MCF 10A (cell line): ENCODE data around the gene GIMAP8. TPM values are rescaled to one million over a fixed set of nuclear protein-coding genes. Genes with fewer than 3 reads are reported as not detected.
A peak's percentile ranks its signal among the peaks of the same experiment; 100 is the strongest.

ENCODE experiments used
- BruUV-seq: library from RNA; stranded (reverse); fragments of 400-500 nt; replicated peaks from 2 replicates; lab custom pipeline; 2021; lab: Mats Ljungman, UMichigan
- CTCF ChIA-PET: fragments of 300-600 bp; sonication (Branson Sonifier 250); formaldehyde crosslinking; extraction: SDS; loops from one replicate; lab custom pipeline; 2021; ENCODE audit warnings: antibody characterized with exemption, inconsistent platforms; lab: Yijun Ruan, JAX
- POLR2A ChIA-PET: fragments of 300-600, 350-650 bp; sonication (Branson Sonifier 250); formaldehyde crosslinking; extraction: SDS; loops from one replicate; lab custom pipeline; 2020; ENCODE audit warnings: antibody characterized with exemption, inconsistent platforms; lab: Yijun Ruan, JAX
- DNase-seq: peaks from one replicate; pipeline ENCODE4 v3.0.0-alpha.2; 2018; ENCODE audit not compliant: unreplicated experiment
- H3K27ac Mint-ChIP-seq: one replicate; pipeline ENCODE4 v1.8.0; 2022; ENCODE audit warnings: mild to moderate bottlenecking, low read depth, mixed read lengths; ENCODE audit not compliant: unreplicated experiment
- H3K27me3 Mint-ChIP-seq: one replicate; pipeline ENCODE4 v1.8.0; 2022; ENCODE audit warnings: mixed read lengths; ENCODE audit not compliant: insufficient read depth, unreplicated experiment
- H3K36me3 Mint-ChIP-seq: one replicate; pipeline ENCODE4 v1.8.0; 2022; ENCODE audit warnings: mild to moderate bottlenecking, moderate library complexity, mixed read lengths; ENCODE audit not compliant: insufficient read depth, unreplicated experiment
- H3K4me1 Mint-ChIP-seq: one replicate; pipeline ENCODE4 v1.8.0; 2022; ENCODE audit warnings: mixed read lengths; ENCODE audit not compliant: insufficient read depth, unreplicated experiment
- H3K4me3 Mint-ChIP-seq: one replicate; pipeline ENCODE4 v1.8.0; 2022; ENCODE audit warnings: mild to moderate bottlenecking, moderate library complexity, mixed read lengths; ENCODE audit not compliant: unreplicated experiment
- H3K9me3 Mint-ChIP-seq: one replicate; pipeline ENCODE4 v1.8.0; 2022; ENCODE audit warnings: mixed read lengths; ENCODE audit not compliant: unreplicated experiment
- intact Hi-C: fragments of 100-400 bp; cut with micrococcal nuclease; formaldehyde crosslinking; loops from 2 replicates; pipeline ENCODE4 v1.14.1; 2022
- total RNA-seq: library from RNA; stranded (reverse); gene quantifications from 2 replicates; pipeline ENCODE4 v1.2.3, GENCODE V29; 2022
- TF ChIP-seq, protein P1 (sequence below): fragments of 200-600 bp; IDR thresholded peaks from one replicate; pipeline ENCODE4 v1.8.0; 2022; ENCODE audit warnings: antibody characterized with exemption, mild to moderate bottlenecking; ENCODE audit not compliant: unreplicated experiment

The GIMAP8 gene
- total RNA-seq, 1 experiment from 2014 or later = not detected

DNA sequence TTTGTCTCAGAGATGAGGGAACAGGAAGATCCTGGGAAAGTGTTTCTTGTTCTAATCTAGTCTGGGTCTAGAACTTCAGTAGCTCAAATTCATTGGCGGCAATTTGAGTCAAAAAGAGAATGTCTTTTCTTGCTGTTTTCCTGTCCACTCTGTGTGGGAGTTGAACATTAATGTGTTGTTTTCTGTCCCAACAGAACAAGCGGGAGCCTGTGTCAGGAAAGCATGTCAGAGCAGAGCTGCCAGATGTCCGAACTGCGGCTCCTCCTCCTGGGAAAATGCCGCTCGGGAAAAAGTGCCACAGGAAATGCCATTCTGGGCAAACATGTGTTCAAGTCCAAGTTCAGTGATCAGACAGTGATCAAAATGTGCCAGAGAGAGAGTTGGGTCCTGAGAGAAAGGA, 16.0 kb downstream of the GIMAP8 start:
- CTCF ChIA-PET = interaction anchor here (0.6 to 0.7 kb wide), 5 partner anchors 15 to 724 kb away, joined by 3 to 5 read pairs (median 3); no protein-coding TSS in a partner anchor
- H3K36me3 Mint-ChIP-seq = no peaks in the 10 kb centered on the region
- peaks cover 13% of the 10 kb centered on the region for H3K4me1 Mint-ChIP-seq
- DNase-seq = peak; percentile 27
- peak overlapping the region; percentile 20 for H3K27ac Mint-ChIP-seq
- TF ChIP-seq, protein P1, sequence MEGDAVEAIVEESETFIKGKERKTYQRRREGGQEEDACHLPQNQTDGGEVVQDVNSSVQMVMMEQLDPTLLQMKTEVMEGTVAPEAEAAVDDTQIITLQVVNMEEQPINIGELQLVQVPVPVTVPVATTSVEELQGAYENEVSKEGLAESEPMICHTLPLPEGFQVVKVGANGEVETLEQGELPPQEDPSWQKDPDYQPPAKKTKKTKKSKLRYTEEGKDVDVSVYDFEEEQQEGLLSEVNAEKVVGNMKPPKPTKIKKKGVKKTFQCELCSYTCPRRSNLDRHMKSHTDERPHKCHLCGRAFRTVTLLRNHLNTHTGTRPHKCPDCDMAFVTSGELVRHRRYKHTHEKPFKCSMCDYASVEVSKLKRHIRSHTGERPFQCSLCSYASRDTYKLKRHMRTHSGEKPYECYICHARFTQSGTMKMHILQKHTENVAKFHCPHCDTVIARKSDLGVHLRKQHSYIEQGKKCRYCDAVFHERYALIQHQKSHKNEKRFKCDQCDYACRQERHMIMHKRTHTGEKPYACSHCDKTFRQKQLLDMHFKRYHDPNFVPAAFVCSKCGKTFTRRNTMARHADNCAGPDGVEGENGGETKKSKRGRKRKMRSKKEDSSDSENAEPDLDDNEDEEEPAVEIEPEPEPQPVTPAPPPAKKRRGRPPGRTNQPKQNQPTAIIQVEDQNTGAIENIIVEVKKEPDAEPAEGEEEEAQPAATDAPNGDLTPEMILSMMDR = no peak
- POLR2A ChIA-PET = interaction anchor here (0.6 to 0.8 kb wide), 2 partner anchors 13 to 20 kb away, joined by 3 read pairs; no protein-coding TSS in a partner anchor
- no peak overlapping the region for H3K4me3 Mint-ChIP-seq
- peaks cover 20% of the 10 kb centered on the region for H3K9me3 Mint-ChIP-seq
- intact Hi-C loops = no loop called here
- BruUV-seq = no TSS peak
- H3K27me3 Mint-ChIP-seq = no peaks in the 10 kb centered on the region

GRCh38 chr7:150468241-150468640, 17.8 kb downstream of the GIMAP8 start:
- Mint-ChIP-seq H3K27me3 (no peaks in the 10 kb centered on the region), H3K4me1 (peaks cover 13% of the 10 kb centered on the region), H3K27ac (no peak overlapping the region), H3K4me3 (no peak overlapping the region), H3K9me3 (peaks cover 4% of the 10 kb centered on the region), H3K36me3 (no peaks in the 10 kb centered on the region)
- intact Hi-C loops = no loop called here
- TF ChIP-seq, protein P1 = no peak
- no peak for DNase-seq
- POLR2A ChIA-PET = no interaction called here
- CTCF ChIA-PET = interaction anchor here (1.7 kb wide), 1 partner anchor 19 kb away, joined by 6 read pairs; no protein-coding TSS in a partner anchor
- no TSS peak for BruUV-seq

DNA sequence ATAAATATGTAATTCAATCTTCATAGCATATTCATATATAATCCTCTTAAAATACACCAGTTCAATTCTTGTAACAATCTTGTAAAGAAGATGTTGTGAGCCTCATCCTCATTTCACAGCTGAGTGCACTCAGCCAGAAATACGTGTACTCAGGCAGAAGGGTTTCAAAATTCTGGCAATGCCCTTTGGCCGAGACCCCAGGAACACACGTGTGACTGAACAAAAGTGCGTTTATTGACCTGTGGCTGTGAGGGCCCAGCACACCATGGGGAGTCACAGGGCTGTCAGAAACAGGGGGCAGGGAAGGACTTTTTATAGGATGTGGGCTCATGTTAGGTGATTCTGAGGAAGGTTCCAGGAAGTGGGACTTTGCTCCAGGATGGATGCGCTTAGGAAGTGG, 21.5 kb downstream of the GIMAP8 start:
- ChIA-PET POLR2A (no interaction called here), CTCF (interaction anchor here (0.6 to 1.1 kb wide), 2 partner anchors 23 to 922 kb away, joined by 3 read pairs; no protein-coding TSS in a partner anchor)
- TF ChIP-seq, protein P1 = no peak
- DNase-seq = no peak
- Mint-ChIP-seq H3K9me3 (no peaks in the 10 kb centered on the region), H3K27ac (no peak overlapping the region), H3K4me3 (no peak overlapping the region), H3K27me3 (no peaks in the 10 kb centered on the region), H3K36me3 (no peaks in the 10 kb centered on the region), H3K4me1 (no peaks in the 10 kb centered on the region)
- BruUV-seq = no TSS peak
- intact Hi-C loops = no loop called here

- no peak for DNase-seq
- no peaks in the 10 kb centered on the region for H3K27me3 Mint-ChIP-seq
- intact Hi-C loops = no loop called here
- CTCF ChIA-PET = interaction anchor here (0.6 to 1.4 kb wide), 2 partner anchors 25 to 91 kb away, joined by 3 to 4 read pairs; no protein-coding TSS in a partner anchor
- BruUV-seq = no TSS peak
- TF ChIP-seq, protein P1 = no peak
- H3K4me1 Mint-ChIP-seq = peaks cover 5% of the 10 kb centered on the region
- no peak overlapping the region for H3K27ac Mint-ChIP-seq
- POLR2A ChIA-PET = no interaction called here
- no peak overlapping the region for H3K4me3 Mint-ChIP-seq
- no peaks in the 10 kb centered on the region for H3K9me3 Mint-ChIP-seq
- H3K36me3 Mint-ChIP-seq = no peaks in the 10 kb centered on the region
These were observed 23.5 kb downstream of the GIMAP8 start for GRCh38 chr7:150473902-150474301.
